Measurements from ENCODE around the gene PADI3.

Gene PADI3

DNA sequence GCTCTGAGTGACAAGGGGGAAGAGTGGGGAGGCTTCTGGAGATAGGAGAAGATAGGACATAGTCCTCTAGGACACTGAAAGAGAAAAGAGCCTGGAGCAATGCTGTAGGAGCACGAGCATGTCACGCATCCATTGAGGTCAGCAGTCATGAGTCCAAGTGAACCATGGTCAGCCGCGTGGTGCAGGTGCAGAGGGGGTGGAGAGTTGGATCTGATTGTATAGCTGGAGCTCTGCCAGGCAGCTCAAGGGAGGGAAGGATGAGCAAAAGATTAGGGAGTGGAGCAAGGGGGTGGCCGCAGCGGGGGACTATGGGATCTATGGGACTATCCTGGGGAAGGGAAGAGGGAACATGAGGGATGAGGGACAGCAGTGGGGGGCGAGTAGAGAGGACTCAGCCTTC is 30.0 kb upstream of the PADI3 start:
- H3K4me3 ChIP-seq (ENCODE audit: low read length): no peak overlapping the region
- H3K27ac ChIP-seq (ENCODE audit: low read length): no peak overlapping the region
- H3K27me3 ChIP-seq (ENCODE audit: insufficient read depth, low read length): no peaks in the 10 kb centered on the region
- no peaks in the 10 kb centered on the region for H3K36me3 ChIP-seq (ENCODE audit: insufficient read depth, low read depth, low read length)
- H3K4me1 ChIP-seq (ENCODE audit: insufficient read depth, low read length): peaks cover 4% of the 10 kb centered on the region; the same call in 1 of the 2 replicates
- no peaks in the 10 kb centered on the region for H3K9me3 ChIP-seq (ENCODE audit: insufficient read depth, low read depth, low read length)
- H3K9ac ChIP-seq (ENCODE audit: low read depth, low read length): no peak overlapping the region

DNA sequence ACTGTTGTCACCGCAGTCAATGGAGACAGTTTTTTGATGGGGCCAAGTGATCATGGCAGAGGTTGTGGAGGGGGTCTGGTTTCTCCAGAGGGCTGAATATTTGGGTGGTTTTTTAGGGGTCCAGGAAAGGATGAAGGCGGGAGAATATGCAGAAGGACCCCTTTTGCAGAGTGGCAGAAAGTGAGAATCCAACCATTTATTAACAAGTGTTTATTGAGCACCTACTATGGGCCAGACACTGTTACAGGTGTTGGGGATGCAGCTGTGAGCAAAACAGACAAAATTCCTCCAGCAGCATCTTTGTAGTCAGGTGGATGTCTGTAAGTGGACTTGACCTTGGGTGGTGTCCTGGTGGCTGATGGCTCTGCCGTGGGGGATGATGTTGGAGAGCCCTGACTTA is 28.6 kb upstream of the PADI3 start:
- Histone ChIP-seq H3K27me3 (ENCODE audit: insufficient read depth, low read length) (no peaks in the 10 kb centered on the region), H3K9me3 (ENCODE audit: insufficient read depth, low read depth, low read length) (no peaks in the 10 kb centered on the region), H3K4me1 (ENCODE audit: insufficient read depth, low read length) (peaks cover 2% of the 10 kb centered on the region; the same call in 1 of the 2 replicates), H3K27ac (ENCODE audit: low read length) (no peak overlapping the region), H3K9ac (ENCODE audit: low read depth, low read length) (no peak overlapping the region), H3K4me3 (ENCODE audit: low read length) (no peak overlapping the region), H3K36me3 (ENCODE audit: insufficient read depth, low read depth, low read length) (no peaks in the 10 kb centered on the region)

DNA sequence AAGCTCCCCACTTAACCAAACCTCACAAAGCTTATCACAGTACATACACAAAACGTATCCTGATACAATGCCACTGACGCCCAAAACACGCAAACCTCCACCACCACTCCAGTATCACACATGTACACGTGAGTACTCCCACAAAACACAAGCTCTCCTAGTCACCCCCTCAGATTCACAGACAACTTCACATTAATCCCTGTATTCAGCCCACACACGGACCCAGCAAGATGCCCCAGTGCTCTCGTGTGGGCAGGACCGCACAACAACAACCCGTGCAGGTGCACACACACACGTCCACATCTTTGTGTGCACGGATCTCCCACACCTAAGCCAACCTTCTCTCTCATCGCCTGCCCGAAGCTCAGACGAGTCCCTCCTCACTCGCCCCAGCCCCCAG is 26.3 kb upstream of the PADI3 start:
- Histone ChIP-seq H3K36me3 (ENCODE audit: insufficient read depth, low read depth, low read length) (no peaks in the 10 kb centered on the region), H3K27ac (ENCODE audit: low read length) (no peak overlapping the region), H3K27me3 (ENCODE audit: insufficient read depth, low read length) (no peaks in the 10 kb centered on the region)

DNA sequence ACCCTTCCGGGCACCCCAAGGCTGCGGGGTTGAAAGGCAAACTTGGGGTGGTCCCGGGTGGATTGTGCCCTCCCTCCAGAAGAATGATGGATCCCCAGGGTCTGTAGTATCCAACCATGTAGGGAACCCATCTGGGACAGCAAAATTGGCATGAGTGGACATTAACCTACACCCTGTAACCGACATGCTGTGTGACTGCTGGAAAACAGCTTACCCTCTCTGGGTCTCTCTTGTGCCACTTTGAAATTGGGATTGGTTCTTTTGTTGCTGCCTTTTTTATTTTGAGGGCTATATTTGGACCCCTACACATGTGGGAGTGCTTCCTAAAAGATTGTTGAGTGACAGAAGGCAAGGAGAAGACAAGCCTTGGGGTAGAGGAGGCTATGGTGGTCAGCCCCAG is 24.5 kb upstream of the PADI3 start:
- Histone ChIP-seq H3K27ac (ENCODE audit: low read length) (no peak overlapping the region), H3K4me3 (ENCODE audit: low read length) (no peak overlapping the region), H3K27me3 (ENCODE audit: insufficient read depth, low read length) (no peaks in the 10 kb centered on the region), H3K4me1 (ENCODE audit: insufficient read depth, low read length) (no peaks in the 10 kb centered on the region), H3K36me3 (ENCODE audit: insufficient read depth, low read depth, low read length) (no peaks in the 10 kb centered on the region), H3K9ac (ENCODE audit: low read depth, low read length) (no peak overlapping the region), H3K9me3 (ENCODE audit: insufficient read depth, low read depth, low read length) (no peaks in the 10 kb centered on the region)

More for the DNA sequence above, 26.3 kb upstream of the PADI3 start:
- no peak overlapping the region for H3K9ac ChIP-seq (ENCODE audit: low read depth, low read length)
- no peaks in the 10 kb centered on the region for H3K9me3 ChIP-seq (ENCODE audit: insufficient read depth, low read depth, low read length)
- no peak overlapping the region for H3K4me3 ChIP-seq (ENCODE audit: low read length)
- no peaks in the 10 kb centered on the region for H3K4me1 ChIP-seq (ENCODE audit: insufficient read depth, low read length)

DNA sequence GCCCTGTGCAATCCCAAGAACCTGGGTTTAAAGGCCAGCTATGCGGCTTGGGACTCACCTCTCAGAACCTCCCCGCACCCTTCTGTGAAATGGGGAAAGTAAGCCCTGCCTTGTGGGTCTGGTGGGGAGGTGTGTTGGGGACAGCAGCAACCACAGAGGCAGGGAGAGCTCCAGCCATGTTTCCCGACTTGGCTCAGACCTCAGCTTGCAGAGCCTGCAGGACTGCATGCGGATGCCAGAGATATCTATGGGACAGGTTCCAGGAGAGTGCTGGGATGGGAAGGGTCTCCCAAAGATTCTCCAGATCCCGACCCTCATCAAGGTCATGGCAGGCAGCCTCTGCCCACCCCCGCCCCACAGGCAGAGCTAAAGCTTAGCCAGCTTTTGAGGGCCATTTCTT is 23.8 kb upstream of the PADI3 start:
- Histone ChIP-seq H3K27me3 (ENCODE audit: insufficient read depth, low read length) (no peaks in the 10 kb centered on the region), H3K27ac (ENCODE audit: low read length) (no peak overlapping the region), H3K36me3 (ENCODE audit: insufficient read depth, low read depth, low read length) (no peaks in the 10 kb centered on the region)

DNA sequence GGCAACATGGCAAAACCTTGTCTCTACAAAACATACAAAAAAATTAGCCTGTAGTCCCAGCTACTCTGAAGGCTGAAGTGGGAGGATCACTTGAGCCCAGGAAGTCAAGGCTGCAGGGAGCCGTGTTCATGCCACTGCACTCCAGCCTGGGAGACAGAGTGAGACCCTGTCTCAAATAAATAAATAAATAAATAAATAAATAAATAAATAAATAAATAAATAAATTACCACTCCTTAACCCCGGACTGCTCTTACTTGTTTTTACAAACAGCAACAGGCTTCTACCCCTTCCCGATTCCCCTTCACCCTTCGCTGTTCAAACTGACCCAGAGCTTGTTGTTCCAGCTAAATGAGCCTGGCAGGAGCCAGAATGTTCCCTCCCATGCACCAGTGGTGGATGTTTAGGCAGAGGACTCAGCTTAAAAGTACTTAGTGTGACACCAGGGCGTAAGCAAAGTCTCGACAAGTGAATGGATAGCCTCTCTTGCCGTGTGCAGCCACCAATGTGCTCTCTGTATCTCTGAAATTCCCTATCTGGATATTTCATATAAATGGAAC is 21.5 kb upstream of the PADI3 start:
- H3K36me3 ChIP-seq (ENCODE audit: insufficient read depth, low read depth, low read length): no peaks in the 10 kb centered on the region
- H3K27me3 ChIP-seq (ENCODE audit: insufficient read depth, low read length): no peaks in the 10 kb centered on the region
- H3K27ac ChIP-seq (ENCODE audit: low read length): no peak overlapping the region
- no peak overlapping the region for H3K4me3 ChIP-seq (ENCODE audit: low read length)
- H3K4me1 ChIP-seq (ENCODE audit: insufficient read depth, low read length): no peaks in the 10 kb centered on the region
- H3K9ac ChIP-seq (ENCODE audit: low read depth, low read length): no peak overlapping the region
- no peaks in the 10 kb centered on the region for H3K9me3 ChIP-seq (ENCODE audit: insufficient read depth, low read depth, low read length)

More for the DNA sequence above, 23.8 kb upstream of the PADI3 start:
- H3K4me3 ChIP-seq (ENCODE audit: low read length): no peak overlapping the region
- H3K9ac ChIP-seq (ENCODE audit: low read depth, low read length): no peak overlapping the region
- no peaks in the 10 kb centered on the region for H3K9me3 ChIP-seq (ENCODE audit: insufficient read depth, low read depth, low read length)
- no peaks in the 10 kb centered on the region for H3K4me1 ChIP-seq (ENCODE audit: insufficient read depth, low read length)

GRCh38 chr1:17228619-17229018 is 20.3 kb upstream of the PADI3 start:
- Histone ChIP-seq H3K9ac (ENCODE audit: low read depth, low read length) (no peak overlapping the region), H3K9me3 (ENCODE audit: insufficient read depth, low read depth, low read length) (no peaks in the 10 kb centered on the region), H3K36me3 (ENCODE audit: insufficient read depth, low read depth, low read length) (no peaks in the 10 kb centered on the region), H3K4me1 (ENCODE audit: insufficient read depth, low read length) (no peaks in the 10 kb centered on the region), H3K4me3 (ENCODE audit: low read length) (no peak overlapping the region), H3K27me3 (ENCODE audit: insufficient read depth, low read length) (no peaks in the 10 kb centered on the region), H3K27ac (ENCODE audit: low read length) (no peak overlapping the region)

GRCh38 chr1:17229379-17229778 is 19.5 kb upstream of the PADI3 start:
- Histone ChIP-seq H3K9ac (ENCODE audit: low read depth, low read length) (no peak overlapping the region), H3K9me3 (ENCODE audit: insufficient read depth, low read depth, low read length) (no peaks in the 10 kb centered on the region), H3K4me1 (ENCODE audit: insufficient read depth, low read length) (no peaks in the 10 kb centered on the region), H3K27ac (ENCODE audit: low read length) (no peak overlapping the region), H3K36me3 (ENCODE audit: insufficient read depth, low read depth, low read length) (no peaks in the 10 kb centered on the region), H3K27me3 (ENCODE audit: insufficient read depth, low read length) (no peaks in the 10 kb centered on the region), H3K4me3 (ENCODE audit: low read length) (no peak overlapping the region)

DNA sequence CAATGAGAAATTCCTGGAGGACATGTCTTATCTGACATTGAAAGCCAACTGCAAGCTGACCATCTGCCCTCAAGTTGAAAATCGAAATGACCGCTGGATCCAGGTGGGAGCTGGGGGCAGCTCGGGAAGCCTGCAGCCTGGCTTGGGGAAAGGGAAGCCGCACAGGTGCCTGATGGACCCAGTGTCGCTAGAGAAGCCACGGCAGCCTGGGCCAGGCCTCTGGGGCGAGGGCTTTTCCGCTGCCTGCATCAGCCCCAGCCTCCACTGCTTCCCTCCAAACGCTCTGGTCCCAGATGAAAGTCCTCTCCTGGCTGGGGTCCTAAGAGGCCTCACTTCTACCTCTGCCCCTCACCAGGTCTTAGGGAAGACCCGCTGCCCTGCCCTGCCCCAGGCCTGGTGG is 18.8 kb upstream of the PADI3 start:
- no peak overlapping the region for H3K27ac ChIP-seq (ENCODE audit: low read length)
- H3K4me1 ChIP-seq (ENCODE audit: insufficient read depth, low read length): no peaks in the 10 kb centered on the region
- H3K36me3 ChIP-seq (ENCODE audit: insufficient read depth, low read depth, low read length): no peaks in the 10 kb centered on the region
- H3K27me3 ChIP-seq (ENCODE audit: insufficient read depth, low read length): no peaks in the 10 kb centered on the region
- H3K9ac ChIP-seq (ENCODE audit: low read depth, low read length): no peak overlapping the region
- no peak overlapping the region for H3K4me3 ChIP-seq (ENCODE audit: low read length)
- no peaks in the 10 kb centered on the region for H3K9me3 ChIP-seq (ENCODE audit: insufficient read depth, low read depth, low read length)

GRCh38 chr1:17230671-17231310 is 18.1 kb upstream of the PADI3 start:
- Histone ChIP-seq H3K27ac (ENCODE audit: low read length) (no peak overlapping the region), H3K9ac (ENCODE audit: low read depth, low read length) (no peak overlapping the region), H3K4me3 (ENCODE audit: low read length) (no peak overlapping the region), H3K4me1 (ENCODE audit: insufficient read depth, low read length) (no peaks in the 10 kb centered on the region), H3K27me3 (ENCODE audit: insufficient read depth, low read length) (no peaks in the 10 kb centered on the region), H3K9me3 (ENCODE audit: insufficient read depth, low read depth, low read length) (no peaks in the 10 kb centered on the region), H3K36me3 (ENCODE audit: insufficient read depth, low read depth, low read length) (no peaks in the 10 kb centered on the region)

DNA sequence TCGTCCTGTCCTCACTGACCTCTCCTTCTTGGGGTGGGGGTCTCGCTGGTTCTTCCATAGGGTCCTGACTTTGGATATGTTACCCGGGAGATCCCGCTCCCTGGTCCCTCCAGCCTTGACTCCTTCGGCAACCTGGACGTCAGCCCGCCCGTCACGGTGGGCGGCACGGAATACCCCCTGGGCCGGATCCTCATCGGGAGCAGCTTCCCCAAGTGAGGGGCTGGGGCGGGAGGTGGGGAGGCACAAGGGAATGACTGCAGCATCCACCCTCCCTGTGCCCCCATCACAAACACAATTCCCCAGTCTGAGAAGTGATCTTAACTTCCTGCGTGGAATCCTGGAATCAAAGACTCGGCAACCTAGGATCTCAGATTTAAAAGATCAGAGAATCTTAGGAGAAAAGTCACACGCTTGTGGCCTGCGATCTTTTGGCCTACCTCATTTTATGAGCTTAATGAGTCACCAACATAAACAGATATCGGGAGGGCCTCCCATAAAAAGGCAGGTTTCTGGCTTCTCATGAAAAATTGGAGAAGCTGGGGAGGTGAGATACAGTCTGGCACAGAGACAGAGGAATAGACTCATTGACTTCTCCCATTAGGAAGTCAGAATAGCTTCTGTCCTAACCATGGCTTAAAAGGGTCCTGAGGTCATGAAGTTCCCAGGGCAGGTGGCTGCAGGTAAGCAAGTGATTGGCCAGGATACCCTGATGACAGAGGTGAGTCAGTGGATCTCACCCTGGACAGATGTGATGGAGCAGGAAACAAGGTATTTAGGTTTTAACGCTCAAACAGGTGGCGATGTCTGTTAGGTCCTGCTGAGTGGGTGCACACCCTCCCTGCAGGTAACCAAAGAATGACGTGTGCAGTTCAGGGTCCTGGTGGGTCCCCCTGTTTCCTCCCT is 15.9 kb upstream of the PADI3 start:
- Histone ChIP-seq H3K27ac (ENCODE audit: low read length) (no peak overlapping the region), H3K9me3 (ENCODE audit: insufficient read depth, low read depth, low read length) (no peaks in the 10 kb centered on the region), H3K9ac (ENCODE audit: low read depth, low read length) (no peak overlapping the region), H3K36me3 (ENCODE audit: insufficient read depth, low read depth, low read length) (no peaks in the 10 kb centered on the region), H3K4me3 (ENCODE audit: low read length) (no peak overlapping the region), H3K4me1 (ENCODE audit: insufficient read depth, low read length) (no peaks in the 10 kb centered on the region), H3K27me3 (ENCODE audit: insufficient read depth, low read length) (no peaks in the 10 kb centered on the region)

All from iPS-20b (cell line).